A204.1 (cell line): ENCODE results near the gene TUBB4B.

Source experiments
- FAIRE-seq: peaks from 2 replicates; lab custom pipeline; 2012; peaks lifted over from hg19 to GRCh38; lab: Jason Lieb, UNC

Gene TUBB4B

DNA sequence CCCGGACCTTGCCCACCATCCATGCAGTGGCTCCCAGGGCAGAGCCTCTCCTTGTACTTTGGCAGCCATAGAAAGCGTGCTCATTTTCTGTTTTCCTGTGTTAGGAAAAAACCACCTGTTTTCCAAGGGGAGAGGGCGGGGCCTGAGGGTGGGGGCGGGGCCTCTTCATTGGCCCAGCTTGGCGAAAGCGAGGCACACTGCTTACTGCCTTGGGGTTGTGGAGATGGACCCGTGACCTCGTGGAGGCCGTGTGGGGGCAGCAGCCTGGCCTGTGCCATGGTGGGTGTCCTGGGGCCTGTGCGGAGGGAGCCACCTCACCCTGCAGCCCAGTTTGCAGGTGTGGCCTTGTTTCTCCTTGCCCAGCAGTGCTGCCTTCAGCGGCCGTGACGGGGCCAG lies 32.0 kb downstream of the TUBB4B start:
- no peak for FAIRE-seq

GRCh38 chr9:137273611-137274320 lies 32.7 kb downstream of the TUBB4B start:
- no peak for FAIRE-seq

DNA sequence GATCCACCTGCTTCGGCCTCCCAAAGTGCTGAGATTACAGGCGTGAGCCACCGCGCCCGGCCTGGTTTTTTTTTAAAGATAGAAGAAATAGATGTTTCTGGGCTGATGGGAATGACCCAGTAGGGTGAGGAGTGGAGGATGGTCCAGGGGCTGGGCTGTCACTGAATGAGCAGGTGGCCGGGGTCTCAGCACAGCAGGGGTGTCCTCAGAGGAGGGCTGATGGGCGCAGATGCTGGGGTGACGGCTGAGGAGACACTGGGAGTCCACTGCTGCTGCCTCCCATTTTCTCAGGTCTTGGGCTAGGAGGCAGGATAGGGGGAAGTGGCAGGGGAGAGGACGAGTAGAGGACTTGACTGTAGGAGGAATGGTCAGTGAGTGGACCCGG lies 34.1 kb downstream of the TUBB4B start:
- no peak for FAIRE-seq

DNA sequence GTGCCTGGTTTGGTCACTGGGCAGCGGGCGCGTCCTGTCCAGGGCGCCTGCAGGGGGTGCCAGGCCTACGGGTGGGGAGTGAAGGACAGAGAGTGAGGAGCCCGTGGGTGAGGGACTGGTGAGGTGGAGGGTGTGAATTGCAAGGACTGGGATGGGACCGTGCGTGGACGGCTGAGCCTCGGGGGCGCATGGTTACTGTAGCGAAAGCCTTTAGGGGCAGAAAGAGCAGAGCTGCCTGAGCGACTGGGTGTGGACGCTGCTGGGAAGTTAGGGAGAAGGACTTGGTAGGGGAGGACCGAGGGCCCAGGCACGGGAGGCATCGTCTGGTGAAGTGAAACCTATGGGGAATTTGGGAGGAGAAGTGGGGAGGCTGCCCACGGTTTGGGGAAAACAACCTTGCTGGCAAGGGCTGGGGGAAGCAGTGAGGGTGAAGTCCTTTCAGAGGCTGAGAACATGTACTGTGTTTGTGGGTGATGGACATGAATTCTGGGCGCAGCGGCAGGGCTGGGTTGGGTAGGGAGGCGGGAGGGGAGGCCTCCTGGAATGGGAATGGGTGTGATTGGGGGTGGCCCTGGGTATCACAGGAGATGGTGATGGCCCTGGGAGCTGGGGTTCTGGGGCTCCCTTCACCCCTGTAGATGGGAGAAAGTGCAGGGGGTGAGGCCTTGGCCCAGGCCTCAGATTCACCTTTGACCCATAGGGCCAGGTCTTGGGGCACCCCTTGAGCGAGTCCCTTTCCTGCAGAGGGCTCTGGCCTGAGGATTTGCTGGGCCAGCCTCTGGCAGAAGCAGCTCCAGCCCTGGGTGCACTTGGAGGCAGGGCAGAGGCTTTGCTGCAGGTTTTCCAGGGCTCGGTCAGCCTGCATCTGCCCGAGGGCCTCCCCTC lies 34.7 kb downstream of the TUBB4B start:
- FAIRE-seq: no peak

DNA sequence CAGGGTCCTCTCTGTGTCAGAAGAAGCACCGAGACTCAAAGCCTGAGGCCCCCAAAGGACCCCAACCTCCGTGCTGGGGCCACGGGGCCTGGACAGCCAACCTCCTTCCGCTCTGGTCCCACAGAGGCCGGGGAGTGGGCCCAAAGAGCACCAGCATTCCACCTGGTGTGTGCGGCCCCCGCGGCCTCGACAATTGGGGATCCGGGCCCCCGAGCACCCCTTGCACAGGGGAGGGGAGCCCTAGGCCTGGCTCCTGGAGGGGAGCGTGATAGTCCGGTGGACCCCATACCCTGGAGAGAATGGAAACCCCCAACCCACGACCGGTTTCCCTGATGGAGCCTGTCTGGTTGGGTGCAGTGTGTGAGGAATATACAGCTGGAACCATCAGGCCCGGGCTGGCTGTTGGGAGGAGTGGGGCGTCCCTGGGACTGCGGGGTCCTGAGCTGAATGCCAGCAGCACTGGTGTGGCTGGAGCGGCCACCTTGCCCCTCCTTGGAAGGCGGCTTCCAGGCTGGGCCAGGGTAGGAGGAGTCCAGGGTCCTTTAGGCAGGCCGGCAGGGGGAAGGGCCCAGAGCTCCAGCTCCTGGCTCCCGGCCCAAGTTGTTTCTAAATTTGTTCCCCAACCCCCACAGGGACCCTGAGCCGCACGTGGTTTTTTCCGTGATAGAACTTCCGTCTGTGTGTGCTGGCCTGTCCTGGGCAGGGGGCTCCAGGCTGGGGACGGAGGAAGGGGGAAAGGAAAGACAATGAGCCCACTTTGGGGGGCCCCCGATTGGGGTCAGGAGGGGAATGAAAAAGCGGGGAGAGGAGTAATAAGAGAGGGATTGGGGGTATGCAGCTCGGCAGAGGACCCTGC lies 35.6 kb downstream of the TUBB4B start:
- no peak for FAIRE-seq

DNA sequence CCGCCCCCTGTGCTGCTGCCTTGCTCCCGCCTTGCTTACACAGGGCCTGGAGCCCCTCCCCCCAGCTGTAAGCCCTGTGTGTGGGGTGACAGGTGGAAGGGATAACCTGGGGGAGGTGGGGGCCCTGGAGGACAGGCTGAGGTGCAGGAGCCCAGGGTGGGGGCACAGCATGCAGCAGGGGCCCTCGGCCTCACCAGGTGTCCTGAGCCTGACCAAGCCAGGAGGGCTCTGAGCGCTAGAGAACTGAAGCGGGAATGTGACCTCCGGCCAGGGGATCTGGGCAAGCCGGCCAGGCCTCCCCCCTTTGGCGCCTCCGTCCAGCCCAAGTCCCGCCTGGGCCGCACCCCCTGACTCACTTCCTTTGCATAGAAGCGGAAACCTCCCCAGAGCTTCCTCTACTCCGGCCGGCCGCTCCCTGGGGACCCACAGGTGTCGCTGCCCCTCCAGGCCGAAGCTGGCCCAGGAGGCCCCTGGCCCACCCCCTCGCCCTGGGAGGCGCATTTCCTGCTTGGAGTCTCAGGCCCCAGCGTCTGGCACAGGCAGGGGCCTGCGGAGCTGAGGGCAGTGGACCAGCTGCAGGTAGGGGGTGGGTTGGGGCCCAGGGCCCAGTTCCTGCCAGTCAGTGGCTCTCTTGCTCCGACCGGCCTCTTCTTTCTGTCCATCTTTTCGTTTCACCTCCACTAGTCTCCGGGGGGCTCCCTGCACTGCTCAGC lies 36.4 kb downstream of the TUBB4B start, which contains the start of gene TOR4A:
Gene TOR4A (plus strand): TSS at position 398 of the 713 bp plus-strand sequence. CDS start 964 bp downstream, outside the sequence.
- FAIRE-seq: no peak

GRCh38 chr9:137278061-137278701 lies 37.1 kb downstream of the TUBB4B start:
- FAIRE-seq: no peak

DNA sequence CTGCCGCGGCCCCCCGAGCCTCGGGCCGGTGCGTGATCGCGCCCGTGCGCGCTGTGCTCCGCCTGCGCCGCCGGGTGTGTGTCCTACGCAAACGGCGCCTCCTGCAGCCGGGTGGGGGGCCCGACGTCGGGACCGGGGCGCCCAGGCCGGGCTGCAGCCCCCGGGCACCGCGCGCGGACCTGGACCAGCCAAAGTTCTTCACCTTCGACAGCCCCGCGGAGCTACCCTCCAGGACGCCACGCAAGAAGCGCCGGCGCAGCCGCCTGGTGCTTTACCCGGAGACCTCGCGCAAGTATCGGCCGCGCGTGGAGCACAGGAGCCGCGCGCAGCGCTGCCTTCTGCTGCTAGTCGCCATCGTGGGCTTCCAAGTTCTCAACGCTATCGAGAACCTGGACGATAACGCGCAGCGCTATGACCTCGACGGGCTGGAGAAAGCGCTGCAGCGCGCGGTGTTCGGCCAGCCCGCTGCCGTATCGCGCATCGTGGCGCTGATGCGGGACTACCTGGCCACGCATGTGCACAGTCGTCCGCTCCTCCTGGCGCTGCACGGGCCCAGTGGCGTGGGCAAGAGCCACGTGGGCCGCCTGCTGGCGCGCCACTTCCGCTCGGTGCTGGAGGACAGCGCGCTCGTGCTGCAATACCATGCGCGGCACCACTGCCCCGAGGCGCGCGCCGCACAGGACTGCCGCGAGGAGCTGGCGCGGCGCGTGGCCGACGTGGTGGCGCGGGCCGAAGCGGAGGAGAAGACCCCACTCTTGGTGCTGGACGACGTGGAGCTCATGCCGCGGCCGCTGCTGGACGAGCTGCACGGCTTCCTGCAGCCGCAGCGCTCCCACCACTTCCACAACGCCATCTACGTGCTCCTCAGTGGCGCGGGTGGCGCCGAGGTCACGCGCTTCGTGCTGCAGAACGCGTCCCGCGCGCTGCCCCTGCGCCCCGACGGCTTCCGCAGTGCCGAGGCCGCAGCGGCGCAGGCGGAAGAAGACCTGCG lies 37.9 kb downstream of the TUBB4B start:
- no peak for FAIRE-seq

- FAIRE-seq: no peak
These were observed 38.8 kb downstream of the TUBB4B start for GRCh38 chr9:137279741-137280473.

- no peak for FAIRE-seq
These were observed 39.6 kb downstream of the TUBB4B start for GRCh38 chr9:137280474-137281344.

DNA sequence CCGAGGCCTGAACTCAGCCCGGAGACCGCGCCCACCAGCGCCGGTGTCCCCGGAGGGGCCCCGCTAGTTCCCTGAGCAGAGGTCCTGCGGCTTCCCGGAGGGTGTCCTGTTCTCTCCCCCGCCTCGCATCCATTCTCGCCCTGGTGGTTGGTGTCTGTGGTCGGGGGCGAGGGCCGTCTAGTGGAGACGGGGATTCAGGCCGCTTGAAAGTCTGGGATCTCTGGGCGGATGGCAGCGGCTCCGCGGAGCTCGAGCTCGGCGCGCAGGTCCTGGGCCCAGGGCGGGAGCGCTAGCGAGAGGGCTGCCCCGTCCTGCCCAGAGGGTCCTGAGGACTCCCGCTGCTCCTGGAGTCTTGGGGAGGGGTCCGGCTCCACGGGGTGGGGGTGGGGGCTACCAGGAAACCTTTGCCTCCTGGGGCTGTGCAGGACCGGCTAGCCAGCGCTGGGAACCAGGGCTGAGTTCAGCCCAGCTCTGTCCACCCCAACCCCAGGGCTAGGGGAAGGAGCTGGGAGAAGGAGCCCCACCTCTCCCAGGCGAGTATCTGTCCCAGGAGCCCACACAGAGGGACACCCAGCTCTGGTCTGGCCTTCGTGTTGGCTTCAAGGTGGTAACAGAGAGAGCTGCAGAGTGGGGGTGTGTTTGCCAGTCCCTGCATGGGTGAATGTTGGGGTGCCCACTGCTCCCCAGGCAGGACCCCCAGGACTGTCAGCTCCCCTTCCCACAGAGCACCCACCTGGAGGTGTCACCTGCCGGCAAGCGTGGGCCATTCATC lies 40.4 kb downstream of the TUBB4B start:
- FAIRE-seq: no peak

GRCh38 chr9:137286975-137287383 lies 45.9 kb downstream of the TUBB4B start:
- no peak for FAIRE-seq

- no peak for FAIRE-seq
These were observed 52.0 kb downstream of the TUBB4B start for GRCh38 chr9:137293094-137293481.
